ENCODE measurements around the gene EFNA2. TPM values are rescaled to one million over a fixed set of nuclear protein-coding genes. Genes with fewer than 3 reads are reported as not detected.

The EFNA2 gene
- total and polyA plus RNA-seq, 2 of the 4 experiments (the other 2 are of a cell fraction), result not detected

DNA sequence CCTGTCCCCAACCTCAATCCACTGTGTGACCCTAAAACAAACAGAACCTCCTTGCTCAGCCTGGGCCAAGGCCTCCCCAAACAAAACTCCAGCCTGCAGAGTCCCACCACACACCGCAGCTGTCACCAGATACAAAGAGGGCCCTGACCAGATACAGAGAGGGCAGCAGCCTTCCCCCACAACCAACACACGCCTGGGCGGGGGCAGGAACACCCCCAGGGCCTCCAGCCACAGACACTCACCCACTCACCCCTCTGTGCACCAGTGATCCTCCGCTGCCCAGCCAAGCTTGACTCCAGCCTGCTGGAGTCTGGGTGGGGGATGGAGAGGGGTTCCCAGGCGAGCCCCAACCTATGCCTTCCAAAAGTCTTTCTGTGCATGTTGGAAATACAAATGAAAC is 22.5 kb upstream of the EFNA2 start:
- peak overlapping the region; percentile 97 for H3K4ac ChIP-seq (ENCODE audit: low read depth, low read length)
- TF ChIP-seq SMC3 (IDR thresholded peaks at IDR 0.05; ENCODE audit: low read depth, low read length) (no peak), MXI1 (IDR thresholded peaks at IDR 0.05; ENCODE audit: borderline replicate concordance, low read depth, low read length) (no peak)
- ChIA-PET CTCF (interaction anchor here (1.0 kb wide), 1 partner anchor 19 kb away, joined by 8 read pairs; no protein-coding TSS in a partner anchor), POLR2A (ENCODE audit: unreplicated experiment) (no interaction called here)
- H3K9me1 ChIP-seq (ENCODE audit: insufficient read depth, low read length), result peaks cover 11% of the 10 kb centered on the region
- DNase-seq (no peak), ATAC-seq (ENCODE audit: low read depth) (no peak)
- no peaks in the 10 kb centered on the region for H3K9me3 ChIP-seq (ENCODE audit: control insufficient read depth, insufficient read depth, low read length)
- in situ Hi-C loops (cut with MboI; ENCODE audit: low sequenced_read_pairs), result no loop called here
- peak overlapping the region; percentile 65; the same call in 1 of the 2 replicates for H3K23ac ChIP-seq (ENCODE audit: low read depth, low read length)
- H4K5ac ChIP-seq (ENCODE audit: low read depth, low read length), result no peak overlapping the region
- no peak overlapping the region for H3K4me3 ChIP-seq (ENCODE audit: insufficient read depth, low read depth, low read length)
- H4K8ac ChIP-seq (ENCODE audit: low read depth in 2 of 2, low read length in 2 of 2), result peak overlapping the region in 1 of 2 experiments; percentile 56; a peak in 1 of 4 replicates
- peak overlapping the region; percentile 93 for H2BK120ac ChIP-seq (ENCODE audit: low read depth, low read length)
- H3K27ac ChIP-seq (ENCODE audit: insufficient read depth, low read length), result peak overlapping the region; percentile 93
- WGBS, 2 experiments (ENCODE audit: extremely low coverage in 2 of 2, insufficient read length in 1 of 2), result 60% methylated on average over 1 of the region's 5 CpGs; no CpG with 5 or more reads in 1 of the 2 experiments
- peaks cover 6% of the 10 kb centered on the region; the same call in 1 of the 2 replicates for H3K36me3 ChIP-seq (ENCODE audit: control insufficient read depth, insufficient read depth, low read length)
- dilution Hi-C loops (cut with HindIII; ENCODE audit: low sequenced_read_pairs, unreplicated experiment), result no loop called here
- peaks cover 46% of the 10 kb centered on the region for H3K4me1 ChIP-seq (ENCODE audit: control insufficient read depth, insufficient read depth, low read length)
- H3K9ac ChIP-seq (ENCODE audit: low read depth, low read length), result no peak overlapping the region
- H3K79me1 ChIP-seq (ENCODE audit: low read depth in 1 of 2, low read length in 2 of 2), result peaks cover 5 to 56% of the 10 kb centered on the region in 2 experiments; a peak in 2 of 4 replicates
- H2AK5ac ChIP-seq (ENCODE audit: low read depth, low read length), result peak overlapping the region; percentile 97
- no peak overlapping the region; the same call in 1 of the 2 replicates for H3K4me2 ChIP-seq (ENCODE audit: low read depth, low read length)
- H3K56ac ChIP-seq (ENCODE audit: extremely low read depth, insufficient read depth, low read length), result no peak overlapping the region
- BruUV-seq (replicated peaks), result no TSS peak
- peak overlapping the region; percentile 92 for H2BK5ac ChIP-seq (ENCODE audit: low read depth, low read length, poor library complexity, severe bottlenecking)
- peak overlapping the region; percentile 95 for H4K91ac ChIP-seq (ENCODE audit: insufficient read depth, low read depth, low read length)
- intact Hi-C loops (cut with micrococcal nuclease), result no loop called here
- no peak overlapping the region for H3K18ac ChIP-seq (ENCODE audit: low read depth, low read length)
- no peaks in the 10 kb centered on the region for H3K27me3 ChIP-seq (ENCODE audit: control insufficient read depth, insufficient read depth, low read length)
- peak overlapping the region; percentile 73 for H2AFZ ChIP-seq (replicated peaks; ENCODE audit: low read length, poor library complexity)
- peaks cover 31% of the 10 kb centered on the region for H4K20me1 ChIP-seq (ENCODE audit: insufficient read depth, low read length)
- H2BK20ac ChIP-seq (ENCODE audit: low read depth, low read length), result peak overlapping the region; percentile 72
- peak overlapping the region; percentile 99 for H2AK9ac ChIP-seq (replicated peaks; ENCODE audit: low read depth, low read length, poor library complexity)
- H3K14ac ChIP-seq (replicated peaks; ENCODE audit: low read depth, low read length), result no peak overlapping the region
- 0 out of 3 replicates have a peak overlapping the region, but pooled peaks have one; percentile 36 for H2BK15ac ChIP-seq (ENCODE audit: low read depth, low read length)

Measured in IMR-90 (cell line).